ENCODE results near the gene FHIT.

- 0 out of 2 replicates have a peak, but pooled peaks have one; percentile 9 for TF ChIP-seq GATA2 (IDR thresholded peaks at IDR 0.05; ENCODE audit: low read depth, low read length)
- no peak for TF ChIP-seq GATA3 (IDR thresholded peaks at IDR 0.05; ENCODE audit: low read depth, low read length)
Observed at GRCh38 chr3:60325610-60326170, 925.6 kb downstream of the FHIT start.

Data from SH-SY5Y (cell line).